GM12878 (cell line): ENCODE results near the gene TGFBR1.

Experiments
- DPF2 ChIP-seq: fragments of 450-650 bp; IDR thresholded peaks from 2 replicates; pipeline ENCODE4 v1.6.1; 2017; ENCODE audit warnings: mild to moderate bottlenecking
- FOXK2 ChIP-seq: fragments of 450-650 bp; IDR thresholded peaks from 2 replicates; pipeline ENCODE4 v1.6.1; 2017; ENCODE audit warnings: mild to moderate bottlenecking, moderate library complexity
- PAX8 ChIP-seq: fragments of 450-650 bp; IDR thresholded peaks from 2 replicates; pipeline ENCODE4 v1.6.1; 2017; ENCODE audit warnings: mild to moderate bottlenecking, moderate library complexity
- SIN3A ChIP-seq: IDR thresholded peaks from 2 replicates; pipeline ENCODE4 v1.6.1; 2012; ENCODE audit warnings: low read depth, low read length, improper control_type of control experiment
- TF ChIP-seq, protein P1 (sequence below): IDR thresholded peaks from 2 replicates; pipeline ENCODE4 v1.6.1; 2012; ENCODE audit warnings: low read depth, low read length, improper control_type of control experiment
- TF ChIP-seq, protein P2 (sequence below), 3 experiments: IDR thresholded peaks in 2 of 3; conservative IDR thresholded peaks in 1 of 3; 2 replicates each; pipeline ENCODE4 v1.5.1; 2011; ENCODE audit warnings: low read depth in 3 of 3, low read length in 3 of 3, mild to moderate bottlenecking in 3 of 3, control low read depth in 2 of 3, moderate library complexity in 2 of 3, inconsistent platforms in 1 of 3, mixed read lengths in 1 of 3; ENCODE audit not compliant: control insufficient read depth in 2 of 3, insufficient read depth in 1 of 3; ENCODE audit errors: extremely low read depth in 1 of 3

DNA sequence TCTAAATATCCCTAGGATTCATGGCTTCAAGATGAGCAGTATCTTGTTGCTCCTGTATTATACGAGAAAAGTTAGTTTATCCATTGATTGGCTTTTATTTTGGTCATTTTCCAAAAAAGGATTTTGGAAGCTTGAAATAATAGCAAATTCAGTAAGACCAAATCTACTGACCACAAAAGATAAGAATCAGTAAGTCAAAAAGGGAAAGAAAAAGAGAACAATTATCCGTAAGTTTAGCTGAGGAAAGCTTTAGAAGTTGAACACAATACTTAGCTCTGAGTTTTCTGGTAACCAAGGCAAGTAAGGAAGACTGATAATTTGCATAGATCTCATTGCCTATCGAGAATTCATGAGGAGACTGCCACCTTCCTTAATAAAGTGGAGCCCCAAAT lies 9.1 kb downstream of the TGFBR1 start:
- TF ChIP-seq SIN3A: no peak
- no peak for TF ChIP-seq DPF2
- TF ChIP-seq, protein P1, sequence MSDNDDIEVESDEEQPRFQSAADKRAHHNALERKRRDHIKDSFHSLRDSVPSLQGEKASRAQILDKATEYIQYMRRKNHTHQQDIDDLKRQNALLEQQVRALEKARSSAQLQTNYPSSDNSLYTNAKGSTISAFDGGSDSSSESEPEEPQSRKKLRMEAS: no peak
- TF ChIP-seq, protein P2, sequence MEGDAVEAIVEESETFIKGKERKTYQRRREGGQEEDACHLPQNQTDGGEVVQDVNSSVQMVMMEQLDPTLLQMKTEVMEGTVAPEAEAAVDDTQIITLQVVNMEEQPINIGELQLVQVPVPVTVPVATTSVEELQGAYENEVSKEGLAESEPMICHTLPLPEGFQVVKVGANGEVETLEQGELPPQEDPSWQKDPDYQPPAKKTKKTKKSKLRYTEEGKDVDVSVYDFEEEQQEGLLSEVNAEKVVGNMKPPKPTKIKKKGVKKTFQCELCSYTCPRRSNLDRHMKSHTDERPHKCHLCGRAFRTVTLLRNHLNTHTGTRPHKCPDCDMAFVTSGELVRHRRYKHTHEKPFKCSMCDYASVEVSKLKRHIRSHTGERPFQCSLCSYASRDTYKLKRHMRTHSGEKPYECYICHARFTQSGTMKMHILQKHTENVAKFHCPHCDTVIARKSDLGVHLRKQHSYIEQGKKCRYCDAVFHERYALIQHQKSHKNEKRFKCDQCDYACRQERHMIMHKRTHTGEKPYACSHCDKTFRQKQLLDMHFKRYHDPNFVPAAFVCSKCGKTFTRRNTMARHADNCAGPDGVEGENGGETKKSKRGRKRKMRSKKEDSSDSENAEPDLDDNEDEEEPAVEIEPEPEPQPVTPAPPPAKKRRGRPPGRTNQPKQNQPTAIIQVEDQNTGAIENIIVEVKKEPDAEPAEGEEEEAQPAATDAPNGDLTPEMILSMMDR (IDR thresholded peaks at IDR 0.05 in 2 of 3, conservative IDR thresholded peaks at IDR 0.05 in 1 of 3; ENCODE audit: control insufficient read depth in 2 of 3, extremely low read depth in 1 of 3, insufficient read depth in 1 of 3, low read depth in 3 of 3, low read length in 3 of 3): no peak
- TF ChIP-seq FOXK2: no peak
- no peak for TF ChIP-seq PAX8
